ENCODE results near the gene ECT2. TPM values are rescaled to one million over a fixed set of nuclear protein-coding genes. Genes with fewer than 3 reads are reported as not detected.
"Not testable (repeated sequence)": the region's sequence is repeated elsewhere in the genome, so short reads cannot be mapped to it uniquely, and the experiment has no call there.

ECT2 gene
- total RNA-seq (2014; rRNA removed; shearing (Covaris generic)): 108 and 127 TPM in 2 replicates

GRCh38 chr3:172750368-172751174, at the start of gene ECT2:
TSS of gene ECT2 (plus strand) at chr3:172750726. CDS start at chr3:172754531, 3,805 bp downstream.
- DNase-seq (ENCODE audit: low read depth): peak; percentile 100

GRCh38 chr3:172700936-172701455, 49.5 kb upstream of the ECT2 start:
- DNase-seq (ENCODE audit: low read depth): no peak

GRCh38 chr3:172701751-172702150, 48.8 kb upstream of the ECT2 start:
- DNase-seq (ENCODE audit: low read depth): no peak

GRCh38 chr3:172702256-172702655, 48.3 kb upstream of the ECT2 start:
- DNase-seq (ENCODE audit: low read depth): no peak

- DNase-seq (ENCODE audit: low read depth): not testable (repeated sequence)
Measured at GRCh38 chr3:172702731-172703130, 47.8 kb upstream of the ECT2 start.

GRCh38 chr3:172704001-172704400, 46.5 kb upstream of the ECT2 start:
- no peak for DNase-seq (ENCODE audit: low read depth)

GRCh38 chr3:172705170-172705569, 45.4 kb upstream of the ECT2 start:
- no peak for DNase-seq (ENCODE audit: low read depth)

- DNase-seq (ENCODE audit: low read depth): no peak
Measured at GRCh38 chr3:172707030-172707429, 43.5 kb upstream of the ECT2 start.

- peak; percentile 61 for DNase-seq (ENCODE audit: low read depth)
Measured at GRCh38 chr3:172707967-172708366, 42.6 kb upstream of the ECT2 start.

- no peak for DNase-seq (ENCODE audit: low read depth)
Measured at GRCh38 chr3:172708921-172709773, 41.4 kb upstream of the ECT2 start.

GRCh38 chr3:172709774-172710663, 40.5 kb upstream of the ECT2 start:
- DNase-seq (ENCODE audit: low read depth): peak; percentile 67

- DNase-seq (ENCODE audit: low read depth): peak; percentile 100
Measured at GRCh38 chr3:172710664-172711453, 39.7 kb upstream of the ECT2 start, which contains the start of gene NCEH1. TSS of gene NCEH1 (minus strand) at chr3:172711067. CDS start at chr3:172710984, 83 bp downstream.

- DNase-seq (ENCODE audit: low read depth): no peak
Measured at GRCh38 chr3:172711454-172711795, 39.1 kb upstream of the ECT2 start.

- no peak for DNase-seq (ENCODE audit: low read depth)
Measured at GRCh38 chr3:172713316-172713715, 37.2 kb upstream of the ECT2 start.

GRCh38 chr3:172716476-172716875, 34.0 kb upstream of the ECT2 start:
- DNase-seq (ENCODE audit: low read depth): peak; percentile 29

GRCh38 chr3:172717493-172718088, 32.9 kb upstream of the ECT2 start:
- peak; percentile 28 for DNase-seq (ENCODE audit: low read depth)

GRCh38 chr3:172722536-172723040, 27.9 kb upstream of the ECT2 start:
- DNase-seq (ENCODE audit: low read depth): not testable (repeated sequence)

- DNase-seq (ENCODE audit: low read depth): no peak
Measured at GRCh38 chr3:172726380-172726779, 24.1 kb upstream of the ECT2 start.

GRCh38 chr3:172735014-172735413, 15.5 kb upstream of the ECT2 start:
- no peak for DNase-seq (ENCODE audit: low read depth)

GRCh38 chr3:172739462-172739861, 11.1 kb upstream of the ECT2 start:
- DNase-seq (ENCODE audit: low read depth): no peak
